ENCODE data around the gene ZACN. TPM values are rescaled to one million over a fixed set of nuclear protein-coding genes. Genes with fewer than 3 reads are reported as not detected.

ZACN gene
- 0.22 TPM for total RNA-seq
- polyA plus RNA-seq (ENCODE audit: insufficient read depth, low read depth, low replicate concordance), result not detected
- long read RNA-seq, donor 1, transcript ZACN-205 (1 exons, 2,651 nt), result major isoform, 145 of 183 reads
- long read RNA-seq, donor 1, partial matches to known transcripts, result 28 of 183 reads
- long read RNA-seq, donor 1, other reads (novel, unspliced or antisense), result 10 of 183 reads
- long read RNA-seq, donor 2, transcript ZACN-205 (1 exons, 2,651 nt), result major isoform, 168 of 168 reads
- long read RNA-seq, donor 2, partial matches to known transcripts, result 0 of 168 reads
- long read RNA-seq, donor 2, other reads (novel, unspliced or antisense), result 0 of 168 reads
- long read RNA-seq, donor 3, transcript ZACN-205 (1 exons, 2,651 nt), result major isoform, 205 of 273 reads
- long read RNA-seq, donor 3, partial matches to known transcripts, result 49 of 273 reads
- long read RNA-seq, donor 3, other reads (novel, unspliced or antisense), result 19 of 273 reads
- long read RNA-seq, donor 4, transcript ZACN-205 (1 exons, 2,651 nt), result major isoform, 130 of 165 reads
- long read RNA-seq, donor 4, partial matches to known transcripts, result 19 of 165 reads
- long read RNA-seq, donor 4, other reads (novel, unspliced or antisense), result 16 of 165 reads
- long read RNA-seq, donor 5, transcript ZACN-205 (1 exons, 2,651 nt), result major isoform, 23 of 23 reads
- long read RNA-seq, donor 5, partial matches to known transcripts, result 0 of 23 reads
- long read RNA-seq, donor 5, other reads (novel, unspliced or antisense), result 0 of 23 reads
- long read RNA-seq, donor 6, transcript ZACN-205 (1 exons, 2,651 nt), result major isoform, 57 of 86 reads
- long read RNA-seq, donor 6, partial matches to known transcripts, result 20 of 86 reads
- long read RNA-seq, donor 6, other reads (novel, unspliced or antisense), result 9 of 86 reads
- long read RNA-seq, donor 7, result 0 reads
- long read RNA-seq, donor 8, transcript ZACN-205 (1 exons, 2,651 nt), result major isoform, 159 of 191 reads
- long read RNA-seq, donor 8, partial matches to known transcripts, result 24 of 191 reads
- long read RNA-seq, donor 8, other reads (novel, unspliced or antisense), result 8 of 191 reads
- long read RNA-seq, donor 9, transcript ZACN-205 (1 exons, 2,651 nt), result major isoform, 85 of 94 reads
- long read RNA-seq, donor 9, partial matches to known transcripts, result 0 of 94 reads
- long read RNA-seq, donor 9, other reads (novel, unspliced or antisense), result 9 of 94 reads
- long read RNA-seq, donor 10, transcript ZACN-205 (1 exons, 2,651 nt), result major isoform, 226 of 226 reads
- long read RNA-seq, donor 10, partial matches to known transcripts, result 0 of 226 reads
- long read RNA-seq, donor 10, other reads (novel, unspliced or antisense), result 0 of 226 reads

- Histone ChIP-seq H3K27me3 (ENCODE audit: control insufficient read depth, insufficient read depth, low read length) (peaks cover 42% of the 10 kb centered on the region), H3K9me3 (ENCODE audit: control insufficient read depth in 2 of 3, insufficient read depth in 1 of 3, low read length in 3 of 3) (no peaks in the 10 kb centered on the region), H3K4me3 (ENCODE audit: low read length in 3 of 3) (no peak within 1 kb of the TSS), H3K9ac (ENCODE audit: low read length in 3 of 3) (no peak within 1 kb of the TSS), H3K27ac (ENCODE audit: low read depth in 2 of 2, low read length in 2 of 2) (no peak within 1 kb of the TSS), H3K36me3 (ENCODE audit: control insufficient read depth in 2 of 3, insufficient read depth in 3 of 3, low read length in 3 of 3) (peaks cover 0 to 4% (median 0%) of the 10 kb centered on the region in 3 donors), H3K4me1 (ENCODE audit: control insufficient read depth in 2 of 3, insufficient read depth in 2 of 3, low read depth in 1 of 3, low read length in 3 of 3) (peaks cover 0 to 21% (median 4%) of the 10 kb centered on the region in 3 donors)
- DNase-seq (peak in 4 of 5 donors; percentile 2 to 71 (median 30)), FAIRE-seq (no peak)
- intact Hi-C loops (cut with DNase I), result no loop called here
- TF ChIP-seq CTCF (IDR thresholded peaks at IDR 0.05; ENCODE audit: borderline replicate concordance, extremely low read depth, insufficient read depth), result no peak
Measured at GRCh38 chr17:76078860-76079534, at the start of gene ZACN. ZACN (plus strand) TSS chr17:76079182; CDS start chr17:76079265, 83 bp downstream.

GRCh38 chr17:76032073-76032779 lies 46.8 kb upstream of the ZACN start:
- H3K9ac ChIP-seq (ENCODE audit: low read length in 3 of 3), result no peak overlapping the region
- no peak overlapping the region for H3K4me3 ChIP-seq (ENCODE audit: low read length in 3 of 3)
- no peak for FAIRE-seq
- H3K9me3 ChIP-seq (ENCODE audit: control insufficient read depth in 2 of 3, insufficient read depth in 1 of 3, low read length in 3 of 3), result no peaks in the 10 kb centered on the region
- intact Hi-C loops (cut with DNase I), result no loop called here
- H3K36me3 ChIP-seq (ENCODE audit: control insufficient read depth in 2 of 3, insufficient read depth in 3 of 3, low read length in 3 of 3), result no peaks in the 10 kb centered on the region
- peak in 1 of 5 donors; percentile 39 for DNase-seq
- no peaks in the 10 kb centered on the region for H3K27me3 ChIP-seq (ENCODE audit: control insufficient read depth, insufficient read depth, low read length)
- no peak overlapping the region for H3K27ac ChIP-seq (ENCODE audit: low read depth in 2 of 2, low read length in 2 of 2)
- peaks cover 0 to 14% (median 0%) of the 10 kb centered on the region in 3 donors for H3K4me1 ChIP-seq (ENCODE audit: control insufficient read depth in 2 of 3, insufficient read depth in 2 of 3, low read depth in 1 of 3, low read length in 3 of 3)
- no peak for TF ChIP-seq CTCF (IDR thresholded peaks at IDR 0.05; ENCODE audit: borderline replicate concordance, extremely low read depth, insufficient read depth)

- H3K27me3 ChIP-seq (ENCODE audit: control insufficient read depth, insufficient read depth, low read length), result no peaks in the 10 kb centered on the region
- H3K9me3 ChIP-seq (ENCODE audit: control insufficient read depth in 2 of 3, insufficient read depth in 1 of 3, low read length in 3 of 3), result no peaks in the 10 kb centered on the region
- H3K36me3 ChIP-seq (ENCODE audit: control insufficient read depth in 2 of 3, insufficient read depth in 3 of 3, low read length in 3 of 3), result no peaks in the 10 kb centered on the region
- no peak overlapping the region for H3K4me3 ChIP-seq (ENCODE audit: low read length in 3 of 3)
- no peak for TF ChIP-seq CTCF (IDR thresholded peaks at IDR 0.05; ENCODE audit: borderline replicate concordance, extremely low read depth, insufficient read depth)
- no peak for FAIRE-seq
- DNase-seq, result no peak
- no peak overlapping the region for H3K9ac ChIP-seq (ENCODE audit: low read length in 3 of 3)
- H3K4me1 ChIP-seq (ENCODE audit: control insufficient read depth in 2 of 3, insufficient read depth in 2 of 3, low read depth in 1 of 3, low read length in 3 of 3), result peaks cover 0 to 12% (median 0%) of the 10 kb centered on the region in 3 donors
- intact Hi-C loops (cut with DNase I), result no loop called here
- H3K27ac ChIP-seq (ENCODE audit: low read depth in 2 of 2, low read length in 2 of 2), result no peak overlapping the region
Measured at GRCh38 chr17:76032780-76033108, 46.2 kb upstream of the ZACN start.

All from kidney (tissue), 22 donors.